K562 (cell line): ENCODE results near the gene WDR27. TPM values are rescaled to one million over a fixed set of nuclear protein-coding genes. Genes with fewer than 3 reads are reported as not detected.

ENCODE experiments used
- ASH1L ChIP-seq: fragments of 450-650 bp; IDR thresholded peaks from 2 replicates; pipeline ENCODE4 v1.6.1; 2018; ENCODE audit warnings: borderline replicate concordance, mild to moderate bottlenecking, low read depth; ENCODE audit not compliant: partially characterized antibody
- ATF2 ChIP-seq: sonication (generic); formaldehyde crosslinking; IDR thresholded peaks from 2 replicates; pipeline ENCODE4 v1.8.1; 2022; ENCODE audit warnings: missing genetic modification reagents
- IFI16 ChIP-seq: fragments of 250-450 bp; sonication (Bioruptor Pico); IDR thresholded peaks from 2 replicates; pipeline ENCODE4 v2.1.2; 2022; ENCODE audit warnings: mild to moderate bottlenecking, inconsistent platforms
- MXD1 ChIP-seq: fragments of 250-450 bp; sonication (Bioruptor Pico); IDR thresholded peaks from 2 replicates; pipeline ENCODE4 v1.8.0; 2021; ENCODE audit warnings: borderline replicate concordance, mild to moderate bottlenecking, moderate library complexity; ENCODE audit not compliant: poor library complexity, severe bottlenecking
- PPARD ChIP-seq: fragments of 250-450 bp; sonication (Bioruptor Pico); IDR thresholded peaks from 2 replicates; pipeline ENCODE4 v1.8.0; 2022; ENCODE audit warnings: inconsistent platforms, mild to moderate bottlenecking, moderate library complexity
- ZNF518B ChIP-seq: fragments of 250-450 bp; sonication (Bioruptor Pico); IDR thresholded peaks from 2 replicates; pipeline ENCODE4 v1.5.0; 2021; ENCODE audit warnings: mild to moderate bottlenecking, moderate library complexity
- polyA plus RNA-seq, 8 experiments: library from polyadenylated mRNA; depleted of rRNA in 4 of 8; stranded (reverse) in 5 of 8; unstranded in 3 of 8; fragments of >200 nt; fragmentation: Nextera tagmentation in 2 of 8; fragmentation: Illumina TruSeq in 1 of 8; extraction: Ambion mirVana in 2 of 8; extraction: Trizol in 1 of 8; gene quantifications; 2 replicates each; pipeline versions ENCODE4 v1.2.1 to v1.2.3, GENCODE V29; 2011 to 2014; ENCODE audit warnings: inconsistent platforms in 1 of 8, missing spikeins in 1 of 8
- total RNA-seq, 7 experiments: library from RNA; depleted of rRNA in 6 of 7; stranded (reverse); fragments of >200 nt in 6 of 7; fragmentation: Illumina TruSeq in 2 of 7; extraction: Trizol in 2 of 7; gene quantifications; 2 replicates each; pipeline versions ENCODE4 v1.2.1 to v1.2.3, GENCODE V29; 2011 to 2021; ENCODE audit warnings: low replicate concordance in 1 of 7

WDR27 gene
- total and polyA plus RNA-seq, 9 of the 15 experiments (the other 6 are each of a cell fraction or from before 2014, with no cell fraction given) = 4.3 to 77.2 (median 22.7) TPM

GRCh38 chr6:169707772-169708171 lies 5.9 kb upstream of the WDR27 start (continued):
- no peak for TF ChIP-seq PPARD (CRISPR knock-in tag)
- no peak for TF ChIP-seq ZNF518B (CRISPR knock-in tag)
- no peak for TF ChIP-seq MXD1 (CRISPR knock-in tag)
- TF ChIP-seq IFI16 = no peak
- no peak for TF ChIP-seq ASH1L
- TF ChIP-seq ATF2 (CRISPR knock-in tag) = no peak
